GM10266 (cell line): ENCODE results near the gene ARF3.

Source experiments
- DNase-seq: peaks from one replicate; pipeline ENCODE4 v3.0.0; 2012; ENCODE audit errors: extremely low spot score
- CTCF ChIP-seq: IDR thresholded peaks from 2 replicates; pipeline ENCODE4 v1.5.1; 2012; ENCODE audit warnings: mild to moderate bottlenecking, low read depth; ENCODE audit not compliant: control insufficient read depth, insufficient read depth; ENCODE audit errors: missing control alignments

The ARF3 gene

GRCh38 chr12:48903982-48904411, 53.3 kb downstream of the ARF3 start:
- peak; percentile 69 for TF ChIP-seq CTCF
- peak; percentile 84 for DNase-seq

DNA sequence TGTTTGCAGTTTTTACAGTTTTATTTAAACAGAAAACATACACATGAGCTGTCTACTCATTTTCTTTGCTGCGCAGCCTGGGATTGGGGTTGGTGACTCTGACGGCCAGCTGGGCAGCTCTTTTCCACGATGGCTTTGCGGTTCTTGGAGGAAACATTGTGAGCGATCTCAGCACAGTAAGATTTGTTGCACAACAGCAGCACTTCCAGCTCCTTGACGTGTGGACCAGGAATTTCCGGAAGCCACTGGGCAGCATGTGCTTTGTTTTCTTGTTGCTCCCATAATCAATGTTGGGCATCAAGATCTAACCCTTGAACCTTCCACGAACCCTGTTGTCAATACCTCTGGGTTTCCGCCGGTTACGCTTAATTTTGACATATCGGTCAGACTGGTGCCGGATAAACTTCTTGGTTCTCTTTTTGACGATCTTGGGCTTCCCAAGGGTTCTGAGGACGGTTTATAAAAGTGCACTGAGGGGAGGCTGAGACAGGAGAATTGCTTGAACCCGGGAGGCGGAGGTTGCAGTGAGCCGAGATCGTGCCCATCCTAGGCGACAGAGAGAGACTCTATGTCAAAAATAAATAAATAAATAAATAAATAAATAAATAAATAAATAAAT, 53.8 kb downstream of the ARF3 start:
- peak; percentile 12 for TF ChIP-seq CTCF
- no peak for DNase-seq

DNA sequence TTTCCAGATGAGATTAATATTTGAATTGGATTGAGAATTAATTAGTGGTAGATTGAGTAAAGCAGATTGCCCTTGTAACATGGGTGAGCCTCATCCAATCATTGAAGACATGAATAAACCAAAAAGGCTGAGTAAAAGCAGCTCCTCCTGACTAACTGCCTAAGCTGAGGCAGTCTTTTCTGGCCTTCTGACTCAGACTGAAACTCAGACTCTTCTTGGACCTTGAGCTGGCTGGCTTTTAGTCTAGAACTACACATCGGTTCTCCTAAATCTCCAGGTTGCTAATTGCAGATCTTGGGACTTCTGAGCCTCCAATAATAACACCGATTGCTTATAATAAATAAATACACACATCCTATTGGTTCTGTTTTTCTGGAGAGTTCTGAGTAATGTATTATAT, 56.0 kb downstream of the ARF3 start:
- DNase-seq: peak; percentile 57
- no peak for TF ChIP-seq CTCF

GRCh38 chr12:48899651-48900050, 57.6 kb downstream of the ARF3 start:
- no peak for TF ChIP-seq CTCF
- DNase-seq: no peak

- TF ChIP-seq CTCF: no peak
- no peak for DNase-seq
These were observed 63.0 kb downstream of the ARF3 start for GRCh38 chr12:48894271-48894670.

DNA sequence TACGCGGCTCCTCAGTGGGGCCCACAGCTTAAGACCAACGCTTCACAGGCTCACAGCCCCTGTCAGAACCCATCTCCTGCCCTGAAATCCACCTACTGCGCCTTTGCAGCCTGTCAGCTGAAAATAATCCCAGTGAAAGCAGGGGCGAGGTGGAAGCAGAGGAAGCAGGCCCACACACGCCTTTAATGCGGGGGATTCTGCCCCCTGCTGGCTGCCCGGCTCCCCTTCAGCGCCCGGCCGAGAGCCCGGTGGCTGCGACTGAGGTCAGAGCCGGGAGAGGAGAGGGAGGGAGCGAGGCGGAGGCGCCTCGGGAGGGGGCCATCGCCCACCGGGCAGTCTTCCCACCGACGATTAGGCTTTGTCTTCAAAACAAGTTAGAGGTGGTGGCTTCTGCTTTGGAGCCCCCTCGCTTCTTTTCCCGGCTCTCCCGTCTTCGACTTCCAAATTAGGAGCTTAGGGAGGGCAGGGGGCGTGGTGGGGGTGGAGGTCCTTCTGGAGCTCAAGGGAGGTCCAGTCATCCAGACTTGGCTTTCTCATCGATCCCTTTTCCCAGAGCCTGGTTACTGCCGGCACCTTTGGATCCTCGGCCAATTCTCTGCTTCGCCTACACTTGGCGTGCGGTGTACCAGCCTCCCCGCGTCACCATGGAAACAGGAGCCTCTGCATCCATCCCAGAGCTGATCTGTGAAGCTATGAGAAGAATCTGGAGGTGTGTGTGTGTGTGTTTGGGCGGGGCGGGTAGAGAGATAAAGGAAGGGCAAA, 66.4 kb downstream of the ARF3 start:
- TF ChIP-seq CTCF: peak; percentile 91
- DNase-seq: peak; percentile 67

- no peak for TF ChIP-seq CTCF
- no peak for DNase-seq
These were observed 67.6 kb downstream of the ARF3 start for GRCh38 chr12:48889679-48890078.
